ENCODE measurements around the gene OST4. TPM values are rescaled to one million over a fixed set of nuclear protein-coding genes. Genes with fewer than 3 reads are reported as not detected.

The OST4 gene
- polyA plus RNA-seq, 1 donor (not counting 4 experiments of a cell fraction or from before 2014, with no cell fraction given), result 393 TPM

- no peaks in the 10 kb centered on the region for H3K79me2 ChIP-seq (ENCODE audit: control insufficient read depth, insufficient read depth, low read length)
- H3K9ac ChIP-seq (ENCODE audit: control insufficient read depth, extremely low read depth, insufficient read depth, low read length), result no peak overlapping the region
- dilution Hi-C loops (cut with MboI; ENCODE audit: extremely low pct_ligation_motif_present, low sequenced_read_pairs), result no loop called here
- no peak overlapping the region for H3K4me3 ChIP-seq (ENCODE audit: control insufficient read depth in 2 of 3, extremely low read depth in 1 of 3, insufficient read depth in 2 of 3, low read depth in 1 of 3, low read length in 3 of 3)
- no peak for DNase-seq (ENCODE audit: low read depth, low spot score)
- FAIRE-seq, result no peak
- no peak overlapping the region for H2AFZ ChIP-seq (ENCODE audit: control insufficient read depth, low read length)
- H3K4me2 ChIP-seq (ENCODE audit: control insufficient read depth, extremely low read depth, insufficient read depth, low read depth, low read length), result no peak overlapping the region
- no peaks in the 10 kb centered on the region for H3K27me3 ChIP-seq (ENCODE audit: control insufficient read depth, extremely low read depth, insufficient read depth, low read length)
- no peak overlapping the region for H3K27ac ChIP-seq (ENCODE audit: control insufficient read depth, insufficient read depth, low read length)
- no peaks in the 10 kb centered on the region for H3K9me1 ChIP-seq (ENCODE audit: control insufficient read depth, extremely low read depth, insufficient read depth, low read length)
- no peaks in the 10 kb centered on the region for H3K36me3 ChIP-seq (ENCODE audit: control insufficient read depth in 2 of 2, extremely low read depth in 1 of 2, insufficient read depth in 2 of 2, low read length in 2 of 2)
- TF ChIP-seq CTCF (optimal IDR thresholded peaks at IDR 0.05 in 1 of 3, IDR thresholded peaks at IDR 0.05 in 1 of 3, conservative IDR thresholded peaks at IDR 0.05 in 1 of 3; ENCODE audit: extremely low read depth in 1 of 3, insufficient read depth in 2 of 3, low read length in 3 of 3), result no peak
- no peak for TF ChIP-seq EZH2 (IDR thresholded peaks at IDR 0.05; ENCODE audit: low read length)
- H4K20me1 ChIP-seq (ENCODE audit: control insufficient read depth, extremely low read depth, insufficient read depth, low read length), result no peaks in the 10 kb centered on the region
- H3K9me3 ChIP-seq (ENCODE audit: control insufficient read depth, low read depth, low read length), result no peaks in the 10 kb centered on the region
- H3K4me1 ChIP-seq (ENCODE audit: control insufficient read depth, extremely low read depth, insufficient read depth, low read length), result peaks cover 14% of the 10 kb centered on the region
These were observed 8.7 kb upstream of the OST4 start for GRCh38 chr2:27080140-27080469.

- H3K27ac ChIP-seq (ENCODE audit: control insufficient read depth, insufficient read depth, low read length), result no peak overlapping the region
- no peak overlapping the region for H3K4me3 ChIP-seq (ENCODE audit: control insufficient read depth in 2 of 3, extremely low read depth in 1 of 3, insufficient read depth in 2 of 3, low read depth in 1 of 3, low read length in 3 of 3)
- H3K4me1 ChIP-seq (ENCODE audit: control insufficient read depth, extremely low read depth, insufficient read depth, low read length), result peaks cover 14% of the 10 kb centered on the region
- no peaks in the 10 kb centered on the region for H3K9me1 ChIP-seq (ENCODE audit: control insufficient read depth, extremely low read depth, insufficient read depth, low read length)
- H3K9me3 ChIP-seq (ENCODE audit: control insufficient read depth, low read depth, low read length), result no peaks in the 10 kb centered on the region
- H3K4me2 ChIP-seq (ENCODE audit: control insufficient read depth, extremely low read depth, insufficient read depth, low read depth, low read length), result no peak overlapping the region
- DNase-seq (ENCODE audit: low read depth, low spot score) (no peak), FAIRE-seq (no peak)
- dilution Hi-C loops (cut with MboI; ENCODE audit: extremely low pct_ligation_motif_present, low sequenced_read_pairs), result no loop called here
- H4K20me1 ChIP-seq (ENCODE audit: control insufficient read depth, extremely low read depth, insufficient read depth, low read length), result no peaks in the 10 kb centered on the region
- TF ChIP-seq EZH2 (IDR thresholded peaks at IDR 0.05; ENCODE audit: low read length), result no peak
- no peaks in the 10 kb centered on the region for H3K79me2 ChIP-seq (ENCODE audit: control insufficient read depth, insufficient read depth, low read length)
- H3K9ac ChIP-seq (ENCODE audit: control insufficient read depth, extremely low read depth, insufficient read depth, low read length), result no peak overlapping the region
- H3K27me3 ChIP-seq (ENCODE audit: control insufficient read depth, extremely low read depth, insufficient read depth, low read length), result no peaks in the 10 kb centered on the region
- H2AFZ ChIP-seq (ENCODE audit: control insufficient read depth, low read length), result no peak overlapping the region
- H3K36me3 ChIP-seq (ENCODE audit: control insufficient read depth in 2 of 2, extremely low read depth in 1 of 2, insufficient read depth in 2 of 2, low read length in 2 of 2), result no peaks in the 10 kb centered on the region
These were observed 8.0 kb upstream of the OST4 start for GRCh38 chr2:27079233-27080139.
